Neural crest cell (in vitro differentiated cells): ENCODE measurements around the gene INTS4. TPM values are rescaled to one million over a fixed set of nuclear protein-coding genes. Genes with fewer than 3 reads are reported as not detected.
"Not testable (repeated sequence)": the region's sequence is repeated elsewhere in the genome, so short reads cannot be mapped to it uniquely, and the experiment has no call there.

Experiments used
- DNase-seq: peaks from one replicate; pipeline ENCODE4 v3.0.0; 2021; ENCODE audit warnings: low read depth, mixed read lengths, low spot score
- H3K27ac Mint-ChIP-seq: one replicate; pipeline ENCODE4 v1.8.0; 2021; ENCODE audit warnings: mild to moderate bottlenecking, mixed read lengths; ENCODE audit not compliant: unreplicated experiment
- H3K27me3 Mint-ChIP-seq: 2 replicates; pipeline ENCODE4 v1.8.0; 2021; ENCODE audit warnings: low read depth, mild to moderate bottlenecking, mixed read lengths
- H3K36me3 Mint-ChIP-seq: 2 replicates; pipeline ENCODE4 v1.8.0; 2021; ENCODE audit warnings: low read depth, mild to moderate bottlenecking, mixed read lengths
- H3K4me1 Mint-ChIP-seq: 2 replicates; pipeline ENCODE4 v1.8.0; 2021; ENCODE audit warnings: mixed read lengths
- H3K4me3 Mint-ChIP-seq: one replicate; pipeline ENCODE4 v1.8.0; 2021; ENCODE audit warnings: mild to moderate bottlenecking, mixed read lengths
- H3K9me3 Mint-ChIP-seq: 2 replicates; pipeline ENCODE4 v1.8.0; 2021; ENCODE audit warnings: mixed read lengths
- total RNA-seq: library from RNA; stranded (reverse); gene quantifications from 2 replicates; pipeline ENCODE4 v1.2.1, GENCODE V29; 2021
- TF ChIP-seq, protein P1 (sequence below): fragments of 200-600 bp; sonication (generic); conservative IDR thresholded peaks from 2 replicates; pipeline ENCODE4 v1.5.0; 2021; ENCODE audit warnings: antibody characterized with exemption, mild to moderate bottlenecking

The INTS4 gene
- total RNA-seq, 1 donor from 2014 or later = 54.4 TPM

DNA sequence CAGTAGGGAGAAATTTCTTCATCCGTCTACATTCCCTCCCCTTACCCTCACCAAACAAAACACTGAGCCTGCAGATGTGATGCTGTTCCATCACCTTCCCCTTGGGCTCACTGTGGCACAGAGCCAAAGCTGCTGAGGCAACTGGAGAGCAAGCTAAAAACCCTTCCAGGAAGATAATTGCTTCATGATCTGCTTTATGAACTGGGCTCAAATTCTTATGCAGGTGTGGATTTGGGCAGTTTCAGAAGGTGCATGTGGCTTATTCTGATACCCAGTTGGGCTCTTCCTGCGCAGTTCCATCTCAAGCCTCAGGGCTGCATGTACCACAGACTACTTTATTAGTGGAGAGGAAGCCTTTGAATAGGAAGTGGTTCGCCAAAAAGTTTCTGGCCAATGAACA, 115.2 kb downstream of the INTS4 start:
- Mint-ChIP-seq H3K4me3 (no peak overlapping the region), H3K27ac (no peak overlapping the region), H3K27me3 (no peaks in the 10 kb centered on the region), H3K4me1 (no peaks in the 10 kb centered on the region), H3K9me3 (no peaks in the 10 kb centered on the region), H3K36me3 (peaks cover 2% of the 10 kb centered on the region)
- TF ChIP-seq, protein P1, sequence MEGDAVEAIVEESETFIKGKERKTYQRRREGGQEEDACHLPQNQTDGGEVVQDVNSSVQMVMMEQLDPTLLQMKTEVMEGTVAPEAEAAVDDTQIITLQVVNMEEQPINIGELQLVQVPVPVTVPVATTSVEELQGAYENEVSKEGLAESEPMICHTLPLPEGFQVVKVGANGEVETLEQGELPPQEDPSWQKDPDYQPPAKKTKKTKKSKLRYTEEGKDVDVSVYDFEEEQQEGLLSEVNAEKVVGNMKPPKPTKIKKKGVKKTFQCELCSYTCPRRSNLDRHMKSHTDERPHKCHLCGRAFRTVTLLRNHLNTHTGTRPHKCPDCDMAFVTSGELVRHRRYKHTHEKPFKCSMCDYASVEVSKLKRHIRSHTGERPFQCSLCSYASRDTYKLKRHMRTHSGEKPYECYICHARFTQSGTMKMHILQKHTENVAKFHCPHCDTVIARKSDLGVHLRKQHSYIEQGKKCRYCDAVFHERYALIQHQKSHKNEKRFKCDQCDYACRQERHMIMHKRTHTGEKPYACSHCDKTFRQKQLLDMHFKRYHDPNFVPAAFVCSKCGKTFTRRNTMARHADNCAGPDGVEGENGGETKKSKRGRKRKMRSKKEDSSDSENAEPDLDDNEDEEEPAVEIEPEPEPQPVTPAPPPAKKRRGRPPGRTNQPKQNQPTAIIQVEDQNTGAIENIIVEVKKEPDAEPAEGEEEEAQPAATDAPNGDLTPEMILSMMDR = no peak
- DNase-seq = no peak

DNA sequence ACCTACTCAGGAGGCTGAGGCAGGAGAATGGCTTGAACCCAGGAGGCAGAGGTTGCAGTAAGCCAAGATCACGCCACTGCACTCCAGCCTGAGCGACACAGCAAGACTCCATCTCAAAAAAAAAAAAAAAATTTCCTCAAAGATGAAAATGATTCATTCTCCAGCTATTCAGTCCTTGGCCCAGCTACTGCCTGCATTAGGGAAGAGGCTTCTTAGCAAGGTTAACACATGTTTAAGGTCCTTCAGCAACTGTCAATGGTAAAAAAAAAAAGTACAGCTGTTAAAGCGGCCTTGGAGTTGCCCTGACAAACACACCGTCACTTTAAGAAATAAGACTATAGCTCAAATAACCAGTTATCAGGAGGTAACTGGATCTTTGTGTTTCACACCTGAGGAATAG, 116.2 kb downstream of the INTS4 start:
- not testable (repeated sequence) for H3K4me1 Mint-ChIP-seq, H3K36me3 Mint-ChIP-seq, DNase-seq, H3K4me3 Mint-ChIP-seq, H3K27ac Mint-ChIP-seq, H3K9me3 Mint-ChIP-seq, H3K27me3 Mint-ChIP-seq

DNA sequence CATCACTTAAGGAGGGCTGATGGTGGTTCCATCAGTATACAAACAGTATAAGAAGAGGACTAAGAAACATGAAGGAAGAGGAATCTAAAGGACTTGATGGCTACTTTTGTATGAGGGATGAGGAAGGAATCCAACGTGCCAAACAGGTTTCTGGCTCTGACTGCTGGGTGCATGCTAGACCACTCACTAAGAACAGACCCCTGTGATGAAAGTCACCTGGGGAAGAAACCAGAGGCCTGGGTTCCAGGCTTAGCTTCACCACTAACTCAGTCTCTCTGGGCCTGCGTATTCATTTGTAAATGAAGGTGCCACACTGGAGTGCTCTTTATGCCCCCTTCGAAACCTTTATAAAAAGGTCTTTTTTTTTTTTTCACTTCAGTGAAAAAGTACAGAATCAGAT, 118.4 kb downstream of the INTS4 start:
- H3K36me3 Mint-ChIP-seq = no peaks in the 10 kb centered on the region
- no peaks in the 10 kb centered on the region for H3K9me3 Mint-ChIP-seq
- DNase-seq = no peak
- H3K4me3 Mint-ChIP-seq = no peak overlapping the region
- peak overlapping the region; percentile 27 for H3K27ac Mint-ChIP-seq
- H3K27me3 Mint-ChIP-seq = no peaks in the 10 kb centered on the region
- no peaks in the 10 kb centered on the region for H3K4me1 Mint-ChIP-seq
- TF ChIP-seq, protein P1 = no peak

DNA sequence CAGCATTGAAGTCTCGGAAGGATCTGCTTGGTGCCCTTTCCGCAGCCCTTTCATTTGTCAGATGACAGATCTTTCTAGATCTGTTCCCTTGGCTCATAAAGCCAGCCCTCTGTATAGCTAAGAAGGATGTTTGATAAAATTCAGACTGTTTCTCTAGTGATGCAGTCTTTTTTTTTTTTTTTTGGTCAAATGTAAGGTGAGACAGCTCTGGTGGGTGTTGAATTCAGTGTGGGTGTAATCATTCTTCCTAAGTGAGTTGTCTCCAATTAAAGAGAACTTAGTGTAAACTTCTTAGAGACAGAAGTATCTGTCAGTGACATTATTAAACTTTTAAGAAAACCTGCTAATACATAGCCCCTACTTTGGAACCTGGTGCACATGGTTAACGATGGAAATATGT, 120.3 kb downstream of the INTS4 start:
- TF ChIP-seq, protein P1 = no peak
- Mint-ChIP-seq H3K4me1 (no peaks in the 10 kb centered on the region), H3K4me3 (no peak overlapping the region), H3K27ac (no peak overlapping the region), H3K9me3 (no peaks in the 10 kb centered on the region), H3K27me3 (no peaks in the 10 kb centered on the region), H3K36me3 (peaks cover 8% of the 10 kb centered on the region)
- no peak for DNase-seq

DNA sequence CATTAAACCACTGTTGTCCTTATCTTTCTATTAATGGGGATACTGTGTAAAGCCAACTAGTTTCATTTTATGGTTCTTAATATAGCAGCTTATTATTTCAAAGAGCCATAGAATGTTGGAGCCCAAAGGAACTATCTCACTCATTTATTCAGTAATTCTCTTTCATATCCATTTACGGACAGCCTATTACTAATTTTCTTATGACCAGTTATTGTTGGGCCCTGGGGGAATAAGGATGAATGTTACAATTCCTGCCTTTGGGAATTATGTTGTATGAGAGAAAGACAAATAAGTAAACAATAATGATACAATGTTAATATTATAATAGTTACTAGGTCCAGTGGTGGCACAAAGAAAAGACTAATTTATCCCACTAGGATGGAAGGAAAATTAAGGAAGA, 121.1 kb downstream of the INTS4 start:
- no peak overlapping the region for H3K27ac Mint-ChIP-seq
- H3K4me1 Mint-ChIP-seq = no peaks in the 10 kb centered on the region
- TF ChIP-seq, protein P1 = no peak
- H3K36me3 Mint-ChIP-seq = peaks cover 11% of the 10 kb centered on the region
- no peak for DNase-seq
- no peaks in the 10 kb centered on the region for H3K27me3 Mint-ChIP-seq
- no peak overlapping the region for H3K4me3 Mint-ChIP-seq
- H3K9me3 Mint-ChIP-seq = no peaks in the 10 kb centered on the region

DNA sequence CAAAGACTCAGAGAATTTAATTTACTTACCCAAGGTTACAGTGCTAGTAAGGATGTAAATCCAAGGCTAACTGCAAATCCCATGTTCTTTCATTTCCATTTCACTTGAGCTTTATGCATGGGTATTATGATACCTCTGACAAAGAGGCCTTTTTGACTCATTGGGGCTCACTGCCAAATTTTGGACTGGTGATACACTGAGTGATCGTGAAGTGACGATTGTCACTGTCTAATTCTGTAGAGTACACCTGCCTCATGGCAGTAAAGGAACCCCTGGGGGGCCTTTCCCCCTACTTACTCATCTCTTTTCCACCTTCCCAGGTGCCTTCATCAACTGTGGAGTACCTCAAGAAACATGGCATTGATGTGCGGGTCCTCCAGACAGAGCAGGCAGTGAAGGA, 122.6 kb downstream of the INTS4 start:
- H3K27me3 Mint-ChIP-seq = no peaks in the 10 kb centered on the region
- no peaks in the 10 kb centered on the region for H3K9me3 Mint-ChIP-seq
- H3K4me1 Mint-ChIP-seq = no peaks in the 10 kb centered on the region
- TF ChIP-seq, protein P1 = no peak
- no peak overlapping the region for H3K27ac Mint-ChIP-seq
- no peak for DNase-seq
- H3K4me3 Mint-ChIP-seq = no peak overlapping the region
- peaks cover 11% of the 10 kb centered on the region for H3K36me3 Mint-ChIP-seq
